Dendritic cell treated with granulocyte-macrophage colony-stimulating factor and Interleukin-4, amounts not matched to agents 40 ng/mL and 50 ng/mL, for 4 days (primary cell): ENCODE data around the gene PCIF1.
A peak's percentile ranks its signal among the peaks of the same experiment; 100 is the strongest.

ENCODE experiments used
- H3K27ac Mint-ChIP-seq: one replicate; pipeline ENCODE4 v1.8.0; 2022; ENCODE audit warnings: mild to moderate bottlenecking, mixed read lengths
- H3K27me3 Mint-ChIP-seq: one replicate; pipeline ENCODE4 v1.8.0; 2022; ENCODE audit warnings: mild to moderate bottlenecking, mixed read lengths
- H3K36me3 Mint-ChIP-seq: one replicate; pipeline ENCODE4 v1.8.0; 2022; ENCODE audit warnings: low read depth, mixed read lengths
- H3K4me1 Mint-ChIP-seq: one replicate; pipeline ENCODE4 v1.8.0; 2022; ENCODE audit warnings: low read depth, mixed read lengths
- H3K4me3 Mint-ChIP-seq: one replicate; pipeline ENCODE4 v1.8.0; 2022; ENCODE audit warnings: mild to moderate bottlenecking, moderate library complexity, mixed read lengths
- H3K9me3 Mint-ChIP-seq: one replicate; pipeline ENCODE4 v1.8.0; 2022; ENCODE audit warnings: mixed read lengths
- intact Hi-C: fragments of 100-400 bp; cut with micrococcal nuclease; formaldehyde crosslinking; loops from one replicate; pipeline ENCODE4 v1.15.0; 2022

PCIF1 gene

GRCh38 chr20:45944151-45944964, 9.9 kb downstream of the PCIF1 start:
- intact Hi-C loops: no loop called here
- peaks cover 95% of the 10 kb centered on the region for H3K36me3 Mint-ChIP-seq
- no peak overlapping the region for H3K4me3 Mint-ChIP-seq
- no peaks in the 10 kb centered on the region for H3K9me3 Mint-ChIP-seq
- H3K4me1 Mint-ChIP-seq: peaks cover 33% of the 10 kb centered on the region
- H3K27ac Mint-ChIP-seq: no peak overlapping the region
- no peaks in the 10 kb centered on the region for H3K27me3 Mint-ChIP-seq

GRCh38 chr20:45944965-45945677, 10.6 kb downstream of the PCIF1 start:
- H3K27ac Mint-ChIP-seq: peak overlapping the region; percentile 82
- no peak overlapping the region for H3K4me3 Mint-ChIP-seq
- no peaks in the 10 kb centered on the region for H3K9me3 Mint-ChIP-seq
- peaks cover 33% of the 10 kb centered on the region for H3K4me1 Mint-ChIP-seq
- peaks cover 95% of the 10 kb centered on the region for H3K36me3 Mint-ChIP-seq
- no peaks in the 10 kb centered on the region for H3K27me3 Mint-ChIP-seq
- intact Hi-C loops: no loop called here

- Mint-ChIP-seq H3K4me1 (peaks cover 33% of the 10 kb centered on the region), H3K27me3 (no peaks in the 10 kb centered on the region), H3K36me3 (peaks cover 95% of the 10 kb centered on the region), H3K4me3 (no peak overlapping the region), H3K27ac (peak overlapping the region; percentile 82), H3K9me3 (no peaks in the 10 kb centered on the region)
- intact Hi-C loops: no loop called here
Measured at GRCh38 chr20:45945678-45946148, 11.2 kb downstream of the PCIF1 start.

- no peak overlapping the region for H3K4me3 Mint-ChIP-seq
- no peaks in the 10 kb centered on the region for H3K27me3 Mint-ChIP-seq
- H3K27ac Mint-ChIP-seq: peak overlapping the region; percentile 82
- peaks cover 33% of the 10 kb centered on the region for H3K4me1 Mint-ChIP-seq
- H3K9me3 Mint-ChIP-seq: no peaks in the 10 kb centered on the region
- H3K36me3 Mint-ChIP-seq: peaks cover 95% of the 10 kb centered on the region
- intact Hi-C loops: no loop called here
Measured at GRCh38 chr20:45946149-45946970, 11.9 kb downstream of the PCIF1 start.

GRCh38 chr20:45947110-45947866, 12.8 kb downstream of the PCIF1 start:
- no peak overlapping the region for H3K27ac Mint-ChIP-seq
- H3K36me3 Mint-ChIP-seq: peaks cover 100% of the 10 kb centered on the region
- no peaks in the 10 kb centered on the region for H3K9me3 Mint-ChIP-seq
- H3K4me1 Mint-ChIP-seq: peaks cover 33% of the 10 kb centered on the region
- no peaks in the 10 kb centered on the region for H3K27me3 Mint-ChIP-seq
- no peak overlapping the region for H3K4me3 Mint-ChIP-seq
- intact Hi-C loops: no loop called here

- Mint-ChIP-seq H3K4me3 (no peak overlapping the region), H3K27me3 (no peaks in the 10 kb centered on the region), H3K27ac (no peak overlapping the region), H3K36me3 (peaks cover 100% of the 10 kb centered on the region), H3K4me1 (peaks cover 29% of the 10 kb centered on the region), H3K9me3 (no peaks in the 10 kb centered on the region)
- intact Hi-C loops: no loop called here
Measured at GRCh38 chr20:45948261-45948733, 13.8 kb downstream of the PCIF1 start.

GRCh38 chr20:45948742-45949541, 14.5 kb downstream of the PCIF1 start:
- H3K27ac Mint-ChIP-seq: no peak overlapping the region

GRCh38 chr20:45949542-45950329, 15.3 kb downstream of the PCIF1 start:
- intact Hi-C loops: no loop called here
- Mint-ChIP-seq H3K36me3 (peaks cover 95% of the 10 kb centered on the region), H3K27ac (no peak overlapping the region), H3K4me1 (peaks cover 19% of the 10 kb centered on the region), H3K9me3 (no peaks in the 10 kb centered on the region), H3K4me3 (no peak overlapping the region), H3K27me3 (no peaks in the 10 kb centered on the region)

More at GRCh38 chr20:45948742-45949541, 14.5 kb downstream of the PCIF1 start:
- H3K4me1 Mint-ChIP-seq: peaks cover 23% of the 10 kb centered on the region
- H3K4me3 Mint-ChIP-seq: no peak overlapping the region
- H3K9me3 Mint-ChIP-seq: no peaks in the 10 kb centered on the region
- H3K36me3 Mint-ChIP-seq: peaks cover 100% of the 10 kb centered on the region
- H3K27me3 Mint-ChIP-seq: no peaks in the 10 kb centered on the region
- intact Hi-C loops: no loop called here

GRCh38 chr20:45950330-45950646, 15.8 kb downstream of the PCIF1 start:
- Mint-ChIP-seq H3K9me3 (no peaks in the 10 kb centered on the region), H3K4me1 (peaks cover 15% of the 10 kb centered on the region), H3K27me3 (no peaks in the 10 kb centered on the region), H3K36me3 (peaks cover 89% of the 10 kb centered on the region), H3K27ac (no peak overlapping the region), H3K4me3 (no peak overlapping the region)
- intact Hi-C loops: no loop called here

GRCh38 chr20:45951925-45952834, 17.7 kb downstream of the PCIF1 start:
- Mint-ChIP-seq H3K4me3 (no peak overlapping the region), H3K9me3 (no peaks in the 10 kb centered on the region), H3K27ac (no peak overlapping the region), H3K36me3 (peaks cover 89% of the 10 kb centered on the region), H3K4me1 (no peaks in the 10 kb centered on the region), H3K27me3 (no peaks in the 10 kb centered on the region)
- intact Hi-C loops: no loop called here

GRCh38 chr20:45952861-45953260, 18.4 kb downstream of the PCIF1 start:
- H3K27me3 Mint-ChIP-seq: no peaks in the 10 kb centered on the region
- H3K9me3 Mint-ChIP-seq: no peaks in the 10 kb centered on the region
- peaks cover 89% of the 10 kb centered on the region for H3K36me3 Mint-ChIP-seq
- H3K4me3 Mint-ChIP-seq: no peak overlapping the region
- no peak overlapping the region for H3K27ac Mint-ChIP-seq
- no peaks in the 10 kb centered on the region for H3K4me1 Mint-ChIP-seq
- intact Hi-C loops: no loop called here
